ENCODE results near the gene CACNA1C.

DNA sequence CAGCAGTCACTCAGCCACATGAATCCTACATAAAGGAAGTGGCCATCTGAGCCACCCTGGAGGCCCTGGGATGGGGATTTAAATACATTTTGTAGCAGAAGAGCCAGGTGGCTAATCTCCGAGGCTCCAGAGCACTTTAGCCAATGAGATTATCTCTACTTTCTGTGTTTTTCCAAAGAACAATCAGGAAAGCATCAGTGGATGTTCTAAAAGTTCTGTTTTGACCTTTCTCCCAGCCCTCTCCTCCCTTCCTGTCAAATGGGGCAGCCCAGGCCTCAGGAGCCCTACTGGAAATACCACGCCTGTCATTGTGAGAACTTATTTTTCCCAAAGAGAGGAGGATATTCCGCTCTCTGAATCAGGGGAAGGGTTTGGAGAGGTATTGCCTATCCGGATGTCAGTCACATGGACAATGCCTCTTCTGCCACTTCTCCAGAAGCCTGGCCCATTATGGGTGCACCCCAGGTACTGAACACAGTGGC lies 405.2 kb downstream of the CACNA1C start:
- TF ChIP-seq POLR2A (IDR thresholded peaks at IDR 0.05; ENCODE audit: low read depth, low read length) (no peak), SPI1 (IDR thresholded peaks at IDR 0.05; ENCODE audit: low read depth, low read length) (no peak), POLR2AphosphoS5 (IDR thresholded peaks at IDR 0.05; ENCODE audit: low read depth, low read length) (no peak), TAF1 (IDR thresholded peaks at IDR 0.05; ENCODE audit: low read depth, low read length) (no peak), PAX5 (IDR thresholded peaks at IDR 0.05; ENCODE audit: insufficient read depth, low read length, severe bottlenecking) (no peak), POU2F2 (IDR thresholded peaks at IDR 0.05; ENCODE audit: low read depth, low read length) (no peak)

Data from GM12891 (cell line).